Astrocyte (in vitro differentiated cells and primary cell): ENCODE data around the gene DGAT2. TPM values are rescaled to one million over a fixed set of nuclear protein-coding genes. Genes with fewer than 3 reads are reported as not detected.
"Not testable (repeated sequence)": the region's sequence is repeated elsewhere in the genome, so short reads cannot be mapped to it uniquely, and the experiment has no call there.

Experiments
- DNase-seq: peaks from one replicate; pipeline ENCODE4 v3.0.0-alpha.2; 2010; ENCODE audit warnings: low read depth
- FAIRE-seq: peaks from 2 replicates; lab custom pipeline; 2011; peaks lifted over from hg19 to GRCh38; lab: Jason Lieb, UNC
- H2AFZ ChIP-seq: 2 replicates; pipeline ENCODE4 v1.6.0; 2012; ENCODE audit warnings: low read depth, low read length, inconsistent platforms
- H3K27ac ChIP-seq: 2 replicates; pipeline ENCODE4 v1.5.1; 2011; ENCODE audit warnings: low read depth, low read length, inconsistent platforms
- H3K27me3 ChIP-seq: 2 replicates; pipeline ENCODE4 v1.6.0; 2011; ENCODE audit warnings: low read length, inconsistent platforms; ENCODE audit not compliant: insufficient read depth
- H3K36me3 ChIP-seq: 2 replicates; pipeline ENCODE4 v1.5.1; 2011; ENCODE audit warnings: low read length, inconsistent platforms; ENCODE audit not compliant: insufficient read depth
- H3K4me1 ChIP-seq: 2 replicates; pipeline ENCODE4 v1.5.1; 2011; ENCODE audit warnings: low read length, inconsistent platforms; ENCODE audit not compliant: insufficient read depth
- H3K4me2 ChIP-seq: 2 replicates; pipeline ENCODE4 v1.6.0; 2012; ENCODE audit warnings: low read length, inconsistent platforms
- H3K4me3 ChIP-seq: 2 replicates; pipeline ENCODE4 v1.5.1; 2011; ENCODE audit warnings: low read depth, mild to moderate bottlenecking, low read length, inconsistent platforms; ENCODE audit not compliant: insufficient read depth
- H3K79me2 ChIP-seq: 2 replicates; pipeline ENCODE4 v1.6.0; 2012; ENCODE audit warnings: mild to moderate bottlenecking, low read length, inconsistent platforms; ENCODE audit not compliant: insufficient read depth
- H3K9ac ChIP-seq: 2 replicates; pipeline ENCODE4 v1.6.0; 2012; ENCODE audit warnings: mild to moderate bottlenecking, low read length, inconsistent platforms
- H3K9me3 ChIP-seq: 2 replicates; pipeline ENCODE4 v1.5.1; 2012; ENCODE audit warnings: low read depth, mild to moderate bottlenecking, low read length, inconsistent platforms; ENCODE audit not compliant: insufficient read depth
- H4K20me1 ChIP-seq: 2 replicates; pipeline ENCODE4 v1.6.0; 2012; ENCODE audit warnings: low read length, inconsistent platforms; ENCODE audit not compliant: insufficient read depth
- H3K27ac Mint-ChIP-seq: one replicate; pipeline ENCODE4 v1.8.0; 2021; ENCODE audit warnings: mild to moderate bottlenecking, mixed read lengths; ENCODE audit not compliant: unreplicated experiment
- H3K27me3 Mint-ChIP-seq: one replicate; pipeline ENCODE4 v1.8.0; 2021; ENCODE audit warnings: low read depth, mixed read lengths; ENCODE audit not compliant: unreplicated experiment
- H3K36me3 Mint-ChIP-seq: one replicate; pipeline ENCODE4 v1.8.0; 2021; ENCODE audit warnings: low read depth, mixed read lengths; ENCODE audit not compliant: unreplicated experiment
- H3K4me1 Mint-ChIP-seq: one replicate; pipeline ENCODE4 v1.8.0; 2021; ENCODE audit warnings: low read depth, mixed read lengths; ENCODE audit not compliant: unreplicated experiment
- H3K4me3 Mint-ChIP-seq: one replicate; pipeline ENCODE4 v1.8.0; 2021; ENCODE audit warnings: mild to moderate bottlenecking, moderate library complexity, mixed read lengths; ENCODE audit not compliant: unreplicated experiment
- H3K9me3 Mint-ChIP-seq: one replicate; pipeline ENCODE4 v1.8.0; 2021; ENCODE audit warnings: mild to moderate bottlenecking, mixed read lengths; ENCODE audit not compliant: unreplicated experiment
- EZH2 ChIP-seq: IDR thresholded peaks from 2 replicates; pipeline ENCODE4 v1.6.1; 2012; ENCODE audit warnings: mild to moderate bottlenecking, low read length, inconsistent platforms; ENCODE audit not compliant: insufficient read depth
- total RNA-seq: library from RNA; stranded (reverse); gene quantifications from 2 replicates; pipeline ENCODE4 v1.2.1, GENCODE V29; 2021
- TF ChIP-seq, protein P1 (sequence below): IDR thresholded peaks from 2 replicates; pipeline ENCODE4 v1.5.1; 2011; ENCODE audit warnings: low read depth, mild to moderate bottlenecking, inconsistent platforms, low read length, moderate library complexity; ENCODE audit not compliant: insufficient read depth

DGAT2 gene
- total RNA-seq, 1 donor from 2014 or later, result 0.73 TPM

DNA sequence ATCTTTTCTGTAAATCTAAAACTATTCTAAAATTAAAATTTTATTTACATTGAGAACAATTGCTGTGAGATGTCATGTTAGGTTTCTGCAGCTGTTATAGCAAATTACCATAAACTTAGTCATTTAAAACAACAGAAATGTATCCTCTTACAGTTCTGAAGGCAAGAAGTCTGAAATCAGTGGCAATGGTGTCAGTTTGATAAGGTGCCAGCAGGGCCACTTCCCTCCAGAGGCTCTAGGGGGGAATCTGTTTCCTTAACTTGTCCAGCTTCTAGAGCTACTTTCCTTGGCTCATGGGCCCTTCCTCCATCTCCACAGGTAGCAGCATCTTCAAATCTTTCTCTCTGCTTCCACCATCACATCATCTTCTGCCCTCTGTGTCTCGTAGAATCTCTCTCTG lies 27.9 kb upstream of the DGAT2 start:
- no peaks in the 10 kb centered on the region for H3K4me1 ChIP-seq
- no peaks in the 10 kb centered on the region for H3K79me2 ChIP-seq
- Mint-ChIP-seq H3K4me1 (no peaks in the 10 kb centered on the region), H3K27ac (no peak overlapping the region), H3K9me3 (no peaks in the 10 kb centered on the region), H3K27me3 (peaks cover 36% of the 10 kb centered on the region), H3K36me3 (no peaks in the 10 kb centered on the region), H3K4me3 (no peak overlapping the region)
- no peak overlapping the region for H2AFZ ChIP-seq
- no peak overlapping the region for H3K27ac ChIP-seq
- DNase-seq (no peak), FAIRE-seq (no peak)
- TF ChIP-seq, protein P1, sequence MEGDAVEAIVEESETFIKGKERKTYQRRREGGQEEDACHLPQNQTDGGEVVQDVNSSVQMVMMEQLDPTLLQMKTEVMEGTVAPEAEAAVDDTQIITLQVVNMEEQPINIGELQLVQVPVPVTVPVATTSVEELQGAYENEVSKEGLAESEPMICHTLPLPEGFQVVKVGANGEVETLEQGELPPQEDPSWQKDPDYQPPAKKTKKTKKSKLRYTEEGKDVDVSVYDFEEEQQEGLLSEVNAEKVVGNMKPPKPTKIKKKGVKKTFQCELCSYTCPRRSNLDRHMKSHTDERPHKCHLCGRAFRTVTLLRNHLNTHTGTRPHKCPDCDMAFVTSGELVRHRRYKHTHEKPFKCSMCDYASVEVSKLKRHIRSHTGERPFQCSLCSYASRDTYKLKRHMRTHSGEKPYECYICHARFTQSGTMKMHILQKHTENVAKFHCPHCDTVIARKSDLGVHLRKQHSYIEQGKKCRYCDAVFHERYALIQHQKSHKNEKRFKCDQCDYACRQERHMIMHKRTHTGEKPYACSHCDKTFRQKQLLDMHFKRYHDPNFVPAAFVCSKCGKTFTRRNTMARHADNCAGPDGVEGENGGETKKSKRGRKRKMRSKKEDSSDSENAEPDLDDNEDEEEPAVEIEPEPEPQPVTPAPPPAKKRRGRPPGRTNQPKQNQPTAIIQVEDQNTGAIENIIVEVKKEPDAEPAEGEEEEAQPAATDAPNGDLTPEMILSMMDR, result no peak
- no peak overlapping the region for H3K4me2 ChIP-seq
- H4K20me1 ChIP-seq, result no peaks in the 10 kb centered on the region
- no peaks in the 10 kb centered on the region for H3K36me3 ChIP-seq
- no peak overlapping the region for H3K4me3 ChIP-seq
- peaks cover 17% of the 10 kb centered on the region for H3K27me3 ChIP-seq
- H3K9ac ChIP-seq, result no peak overlapping the region
- no peaks in the 10 kb centered on the region for H3K9me3 ChIP-seq

DNA sequence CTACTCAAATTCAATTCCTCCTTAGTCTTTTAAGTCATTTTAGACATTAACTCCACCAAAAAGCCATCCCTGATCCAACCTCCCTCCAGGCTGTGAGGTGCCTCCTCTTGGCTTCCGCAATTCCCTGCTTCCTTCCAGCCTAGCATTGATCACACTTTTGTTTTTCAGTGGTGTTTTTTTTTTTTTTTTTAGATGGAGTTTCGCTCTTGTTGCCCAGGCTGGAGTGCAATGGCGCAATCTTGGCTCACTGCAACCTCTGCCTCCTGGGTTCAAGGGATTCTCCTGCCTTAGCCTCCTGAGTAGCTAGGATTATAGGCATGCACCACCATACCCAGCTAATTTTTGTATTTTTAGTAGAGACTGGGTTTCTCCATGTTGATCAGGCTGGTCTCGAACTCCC lies 25.4 kb upstream of the DGAT2 start:
- H3K9me3 Mint-ChIP-seq, H3K9ac ChIP-seq, H3K4me3 Mint-ChIP-seq, H3K27ac ChIP-seq, H3K9me3 ChIP-seq, H3K4me1 Mint-ChIP-seq, H3K27ac Mint-ChIP-seq, FAIRE-seq, H3K79me2 ChIP-seq, DNase-seq, H3K36me3 ChIP-seq, H3K36me3 Mint-ChIP-seq, H3K4me1 ChIP-seq, H2AFZ ChIP-seq, H4K20me1 ChIP-seq, H3K4me3 ChIP-seq, H3K4me2 ChIP-seq: not testable (repeated sequence)
- H3K27me3 ChIP-seq, result peaks cover 22% of the 10 kb centered on the region
- peaks cover 43% of the 10 kb centered on the region for H3K27me3 Mint-ChIP-seq

DNA sequence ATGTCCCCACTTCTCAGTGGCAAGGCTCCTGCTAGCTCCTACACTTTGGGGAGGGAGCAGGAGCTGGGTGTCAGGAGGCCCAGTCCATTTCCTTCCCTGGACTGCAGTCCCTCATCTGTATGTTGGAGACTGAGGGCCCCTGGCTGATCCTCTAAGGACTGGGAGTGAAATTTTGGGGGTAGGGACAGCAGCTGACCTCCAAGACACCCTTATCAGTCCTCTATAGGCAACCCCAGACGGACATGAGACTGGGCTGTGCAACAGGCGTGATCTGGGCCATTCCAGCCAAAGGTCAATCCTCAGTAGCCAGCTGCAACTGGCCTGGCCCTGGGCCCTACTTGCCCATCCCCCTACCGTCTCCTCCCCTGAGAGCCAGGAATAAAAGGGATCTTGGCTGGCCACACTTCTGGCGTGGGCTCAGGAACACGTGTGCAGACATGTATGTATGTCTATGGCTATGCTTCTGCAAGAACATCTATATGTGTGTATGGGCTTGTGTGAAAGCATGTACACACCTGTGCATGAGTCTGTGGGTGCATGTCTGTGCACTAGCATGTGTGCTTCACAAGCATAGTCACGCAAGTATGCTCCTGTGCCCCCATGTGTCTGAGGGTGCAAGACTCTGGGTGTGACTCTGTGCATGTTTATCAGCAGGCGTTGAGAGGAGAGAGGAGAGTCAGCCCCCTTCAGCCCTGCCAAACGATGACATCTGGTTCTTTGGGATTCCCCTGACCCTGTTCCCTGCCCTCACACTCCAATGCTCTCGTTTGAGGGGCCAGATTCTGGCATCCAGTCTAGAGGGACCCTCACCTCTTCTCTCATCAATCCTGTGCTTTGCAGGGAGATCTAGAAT lies 24.6 kb upstream of the DGAT2 start:
- Histone ChIP-seq H3K4me3 (no peak overlapping the region), H3K9ac (no peak overlapping the region), H3K36me3 (no peaks in the 10 kb centered on the region), H3K4me2 (no peak overlapping the region), H3K27me3 (peaks cover 22% of the 10 kb centered on the region), H2AFZ (no peak overlapping the region), H3K4me1 (no peaks in the 10 kb centered on the region), H3K9me3 (no peaks in the 10 kb centered on the region), H3K27ac (no peak overlapping the region), H4K20me1 (no peaks in the 10 kb centered on the region), H3K79me2 (no peaks in the 10 kb centered on the region)
- Mint-ChIP-seq H3K27me3 (peaks cover 43% of the 10 kb centered on the region), H3K36me3 (no peaks in the 10 kb centered on the region), H3K9me3 (peaks cover 2% of the 10 kb centered on the region), H3K27ac (no peak overlapping the region), H3K4me1 (no peaks in the 10 kb centered on the region), H3K4me3 (no peak overlapping the region)
- DNase-seq (no peak), FAIRE-seq (no peak)
- TF ChIP-seq, protein P1, result no peak
- no peak for TF ChIP-seq EZH2
